Activated CD4-positive, alpha-beta T cell treated with anti-CD3 and anti-CD28 coated beads for 36 hours (primary cell): ENCODE measurements around the gene DCC. TPM values are rescaled to one million over a fixed set of nuclear protein-coding genes. Genes with fewer than 3 reads are reported as not detected.
"Not testable (repeated sequence)": the region's sequence is repeated elsewhere in the genome, so short reads cannot be mapped to it uniquely, and the experiment has no call there.

ENCODE experiments used
- ATAC-seq: fragments of 200-7000 bp; cut with Tn5 transposase; one replicate; pipeline ENCODE4 v1.10.0; 2021; ENCODE audit warnings: mild to moderate bottlenecking, moderate library complexity
- CTCF ChIA-PET: fragments of 350-600 bp; sonication (Branson Sonifier 250); formaldehyde crosslinking; loops from one replicate; lab custom pipeline; 2021; ENCODE audit warnings: antibody characterized with exemption; lab: Charles Lee
- POLR2A ChIA-PET: fragments of 350-600 bp; sonication (Branson Sonifier 250); formaldehyde crosslinking; loops from one replicate; lab custom pipeline; 2021; ENCODE audit warnings: antibody characterized with exemption, inconsistent platforms; lab: Charles Lee
- DNase-seq: peaks from one replicate; pipeline ENCODE4 v3.0.0-alpha.2; 2020
- H3K27ac Mint-ChIP-seq: one replicate; pipeline ENCODE4 v1.8.0; 2021; ENCODE audit warnings: mixed read lengths
- H3K27me3 Mint-ChIP-seq: one replicate; pipeline ENCODE4 v1.8.0; 2021; ENCODE audit warnings: mixed read lengths
- H3K36me3 Mint-ChIP-seq: one replicate; pipeline ENCODE4 v1.8.0; 2021; ENCODE audit warnings: low read depth, mixed read lengths
- H3K4me1 Mint-ChIP-seq: one replicate; pipeline ENCODE4 v1.8.0; 2021; ENCODE audit warnings: mixed read lengths
- H3K4me3 Mint-ChIP-seq: one replicate; pipeline ENCODE4 v1.8.0; 2021; ENCODE audit warnings: mild to moderate bottlenecking, moderate library complexity, mixed read lengths
- H3K9me3 Mint-ChIP-seq: one replicate; pipeline ENCODE4 v1.8.0; 2021; ENCODE audit warnings: low read depth, mixed read lengths
- intact Hi-C, 2 experiments: fragments of 100-400 bp; cut with DNase I in 1 of 2; cut with micrococcal nuclease in 1 of 2; formaldehyde crosslinking; loops; one replicate each; pipeline versions ENCODE4 v1.14.2 to v1.15.1; 2022 to 2024; cut with DNase I, micrococcal nuclease
- total RNA-seq, 2 experiments: library from RNA; stranded (reverse); gene quantifications; one replicate each; pipeline ENCODE4 v1.2.3, GENCODE V29; 2021

DCC gene
- total RNA-seq, 2 experiments from 2014 or later, result not detected

- intact Hi-C loops, result no loop called here
- Mint-ChIP-seq H3K4me1 (no peaks in the 10 kb centered on the region), H3K4me3 (no peak overlapping the region), H3K27ac (no peak overlapping the region), H3K27me3 (no peaks in the 10 kb centered on the region), H3K9me3 (peaks cover 6% of the 10 kb centered on the region), H3K36me3 (no peaks in the 10 kb centered on the region)
- DNase-seq (no peak), ATAC-seq (no peak)
- ChIA-PET CTCF (no interaction called here), POLR2A (no interaction called here)
These were observed 1156.0 kb downstream of the DCC start for GRCh38 chr18:53496028-53496427.

DNA sequence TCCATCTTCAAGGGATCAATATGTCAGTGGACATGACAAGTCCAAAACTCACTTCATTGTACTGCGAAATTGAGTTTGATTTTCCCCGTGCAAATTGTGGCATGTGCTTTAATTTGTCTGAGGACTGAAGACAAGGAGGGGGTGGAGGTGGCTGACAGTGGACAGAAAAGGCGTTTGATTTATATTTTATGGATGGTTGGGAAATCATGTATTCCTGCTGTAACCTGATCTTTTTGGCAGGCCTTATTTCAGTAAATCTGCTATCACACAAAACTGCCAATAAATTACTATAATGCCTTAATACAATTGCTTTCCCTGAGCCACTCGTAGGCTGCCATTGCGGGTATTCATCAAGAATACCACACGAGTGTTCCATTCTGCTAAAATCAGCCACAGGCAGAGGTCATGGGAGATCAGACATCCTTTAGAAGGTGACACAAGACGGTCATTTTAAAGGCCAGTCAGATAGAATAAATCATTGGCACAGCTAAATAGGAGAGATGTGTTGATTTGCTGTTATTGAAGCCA lies 1164.0 kb downstream of the DCC start:
- Mint-ChIP-seq H3K27ac (no peak overlapping the region), H3K27me3 (no peaks in the 10 kb centered on the region), H3K4me3 (no peak overlapping the region), H3K9me3 (no peaks in the 10 kb centered on the region), H3K4me1 (no peaks in the 10 kb centered on the region), H3K36me3 (no peaks in the 10 kb centered on the region)
- DNase-seq, result no peak
- CTCF ChIA-PET, result no interaction called here
- intact Hi-C loops, result no loop called here
- ATAC-seq, result no peak
- POLR2A ChIA-PET, result no interaction called here

DNA sequence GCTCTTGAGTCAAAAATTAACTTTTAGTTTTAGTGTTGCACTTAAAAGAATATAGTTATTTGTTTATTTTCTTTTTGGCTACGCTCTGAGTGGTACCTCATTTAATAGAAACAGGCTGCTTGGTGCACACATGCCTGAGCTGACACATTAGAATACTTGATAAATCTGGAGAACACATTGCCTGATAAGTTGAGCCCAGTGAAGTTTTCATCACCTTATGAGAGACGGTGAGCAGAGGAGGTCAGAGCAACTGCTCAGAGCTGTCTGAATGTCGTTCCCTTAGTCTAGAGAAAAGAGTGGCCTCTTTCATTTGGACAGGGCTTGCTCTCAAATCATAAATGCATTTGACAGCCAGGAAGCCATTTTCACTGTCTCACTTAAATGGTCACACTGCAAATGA lies 1168.5 kb downstream of the DCC start:
- no peaks in the 10 kb centered on the region for H3K27me3 Mint-ChIP-seq
- ATAC-seq, result no peak
- no peak overlapping the region for H3K27ac Mint-ChIP-seq
- H3K9me3 Mint-ChIP-seq, result no peaks in the 10 kb centered on the region
- H3K4me3 Mint-ChIP-seq, result no peak overlapping the region
- intact Hi-C loops, result no loop called here
- no peak for DNase-seq
- CTCF ChIA-PET, result no interaction called here
- POLR2A ChIA-PET, result no interaction called here
- no peaks in the 10 kb centered on the region for H3K36me3 Mint-ChIP-seq
- no peaks in the 10 kb centered on the region for H3K4me1 Mint-ChIP-seq

- Mint-ChIP-seq H3K4me3 (no peak overlapping the region), H3K9me3 (no peaks in the 10 kb centered on the region), H3K4me1 (no peaks in the 10 kb centered on the region), H3K36me3 (no peaks in the 10 kb centered on the region), H3K27ac (no peak overlapping the region), H3K27me3 (no peaks in the 10 kb centered on the region)
- no peak for DNase-seq
- CTCF ChIA-PET, result no interaction called here
- intact Hi-C loops, result no loop called here
- ATAC-seq, result no peak
- POLR2A ChIA-PET, result no interaction called here
These were observed 1169.9 kb downstream of the DCC start for GRCh38 chr18:53509886-53510285.

DNA sequence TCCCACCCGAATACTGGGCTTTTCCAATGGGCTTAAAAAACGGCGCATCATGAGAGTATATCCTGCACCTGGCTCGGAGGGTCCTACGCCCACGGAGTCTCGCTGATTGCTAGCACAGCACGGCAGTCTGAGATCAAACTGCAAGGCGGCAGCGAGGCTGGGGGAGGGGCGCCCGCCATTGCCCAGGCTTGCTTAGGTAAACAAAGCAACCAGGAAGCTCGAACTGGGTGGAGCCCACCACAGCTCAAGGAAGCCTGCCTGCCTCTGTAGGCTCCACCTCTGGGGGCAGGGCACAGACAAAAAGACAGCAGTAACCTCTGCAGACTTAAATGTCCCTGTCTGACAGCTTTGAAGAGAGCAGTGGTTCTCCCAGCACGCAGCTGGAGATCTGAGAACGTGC lies 1171.7 kb downstream of the DCC start:
- not testable (repeated sequence) for H3K27ac Mint-ChIP-seq, H3K4me3 Mint-ChIP-seq, H3K36me3 Mint-ChIP-seq

DNA sequence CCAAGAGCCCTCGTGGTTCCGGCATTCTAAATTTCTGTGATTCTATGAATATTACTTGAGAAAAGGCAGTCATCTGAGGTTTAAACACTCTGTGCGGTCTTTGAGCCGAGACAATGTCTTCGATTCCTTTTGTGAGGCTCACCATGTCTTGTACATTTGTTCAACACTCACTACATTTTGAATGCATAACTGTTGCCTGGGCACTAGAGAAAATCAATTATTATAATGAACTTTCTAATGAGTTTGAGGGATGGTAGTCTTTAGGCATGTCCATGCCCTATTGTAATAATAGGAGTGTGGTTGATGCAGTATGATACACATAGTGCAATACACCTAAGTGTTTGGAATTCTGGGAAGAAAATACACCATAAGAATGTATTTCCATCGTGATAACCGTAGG lies 1181.1 kb downstream of the DCC start:
- Mint-ChIP-seq H3K9me3 (no peaks in the 10 kb centered on the region), H3K4me1 (no peaks in the 10 kb centered on the region), H3K36me3 (no peaks in the 10 kb centered on the region), H3K27ac (no peak overlapping the region), H3K27me3 (peaks cover 1% of the 10 kb centered on the region), H3K4me3 (no peak overlapping the region)
- POLR2A ChIA-PET, result no interaction called here
- DNase-seq (no peak), ATAC-seq (no peak)
- CTCF ChIA-PET, result interaction anchor here (0.7 kb wide), 1 partner anchor 32 kb away, joined by 3 read pairs; no protein-coding TSS in a partner anchor
- intact Hi-C loops, result no loop called here

More for the DNA sequence above, 1171.7 kb downstream of the DCC start:
- DNase-seq, ATAC-seq, CTCF ChIA-PET, POLR2A ChIA-PET, H3K4me1 Mint-ChIP-seq, intact Hi-C loops, H3K27me3 Mint-ChIP-seq, H3K9me3 Mint-ChIP-seq: not testable (repeated sequence)

GRCh38 chr18:53526101-53526870 lies 1186.3 kb downstream of the DCC start:
- CTCF ChIA-PET, result no interaction called here
- Mint-ChIP-seq H3K36me3 (no peaks in the 10 kb centered on the region), H3K4me3 (no peak overlapping the region), H3K4me1 (no peaks in the 10 kb centered on the region), H3K27ac (no peak overlapping the region), H3K9me3 (peaks cover 2% of the 10 kb centered on the region), H3K27me3 (peaks cover 1% of the 10 kb centered on the region)
- intact Hi-C loops, result no loop called here
- POLR2A ChIA-PET, result no interaction called here
- DNase-seq (no peak), ATAC-seq (no peak)

DNA sequence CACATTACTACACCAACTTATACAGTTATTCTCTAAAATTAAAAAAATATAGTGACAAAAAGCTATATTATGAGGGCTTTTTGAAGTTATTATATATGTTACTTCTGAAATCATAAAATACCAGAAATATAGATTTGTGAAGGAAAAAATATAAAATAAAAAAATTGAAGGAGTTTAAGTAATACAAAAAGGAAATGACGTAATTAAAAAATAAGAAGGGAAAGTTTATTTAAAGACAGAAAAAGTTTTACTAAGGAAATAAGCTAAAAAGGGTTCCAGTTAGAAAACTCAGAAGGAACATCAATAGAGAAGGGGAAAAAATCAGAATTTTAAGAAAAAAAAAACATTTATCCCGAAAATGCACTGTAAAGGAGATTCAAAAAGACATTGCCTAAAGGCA lies 1187.4 kb downstream of the DCC start:
- CTCF ChIA-PET, result no interaction called here
- intact Hi-C loops, result no loop called here

DNA sequence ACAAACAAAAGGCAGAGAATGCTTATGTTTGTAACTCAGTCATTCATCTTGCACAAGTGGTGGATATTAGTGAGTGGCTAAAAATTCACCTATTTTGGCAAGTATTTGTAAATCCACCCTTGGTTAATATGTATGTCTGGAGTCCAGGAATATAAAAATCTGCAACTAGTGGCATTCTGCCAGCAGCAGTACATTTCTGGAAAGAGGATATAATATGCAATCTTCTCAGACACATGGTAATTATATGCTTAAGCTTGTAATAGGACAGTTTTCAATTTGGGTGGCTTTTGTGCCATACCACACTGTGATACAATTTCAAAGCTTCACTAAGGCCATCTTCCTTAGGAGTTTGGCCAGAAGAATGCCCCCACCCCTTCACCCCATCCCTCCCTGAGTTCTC lies 1191.2 kb downstream of the DCC start:
- Mint-ChIP-seq H3K4me1 (no peaks in the 10 kb centered on the region), H3K4me3 (no peak overlapping the region), H3K27me3 (no peaks in the 10 kb centered on the region), H3K27ac (no peak overlapping the region), H3K9me3 (peaks cover 2% of the 10 kb centered on the region), H3K36me3 (no peaks in the 10 kb centered on the region)
- DNase-seq (no peak), ATAC-seq (no peak)
- POLR2A ChIA-PET, result no interaction called here
- intact Hi-C loops, result no loop called here
- CTCF ChIA-PET, result interaction anchor here (0.6 kb wide), 1 partner anchor 1511 kb away, joined by 5 read pairs; no protein-coding TSS in a partner anchor

More for the DNA sequence above, 1187.4 kb downstream of the DCC start:
- Mint-ChIP-seq H3K27ac (no peak overlapping the region), H3K4me3 (no peak overlapping the region), H3K36me3 (no peaks in the 10 kb centered on the region), H3K9me3 (peaks cover 2% of the 10 kb centered on the region), H3K27me3 (peaks cover 1% of the 10 kb centered on the region), H3K4me1 (no peaks in the 10 kb centered on the region)
- DNase-seq (no peak), ATAC-seq (no peak)
- POLR2A ChIA-PET, result interaction anchor here (0.6 kb wide), 1 partner anchor 919 kb away, joined by 5 read pairs; no protein-coding TSS in a partner anchor

DNA sequence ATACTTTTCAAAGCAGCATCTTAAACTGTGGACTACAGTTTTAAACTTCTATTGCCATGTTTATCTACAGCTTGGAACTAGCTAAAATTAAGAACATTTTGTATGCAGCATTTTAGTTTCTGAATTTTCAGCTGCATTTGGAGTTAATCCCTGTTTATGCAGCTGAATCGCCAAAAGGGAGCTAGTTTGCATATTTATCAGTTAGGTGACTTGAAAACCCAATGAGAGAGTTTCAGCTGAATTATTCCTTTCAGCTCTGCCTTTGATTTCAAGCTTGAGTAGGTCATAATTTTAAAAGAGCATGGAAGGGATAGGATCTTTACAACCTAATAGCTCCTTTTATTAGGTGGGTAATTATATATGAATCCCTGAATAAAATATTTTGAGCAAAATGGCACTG lies 1191.9 kb downstream of the DCC start:
- CTCF ChIA-PET, result interaction anchor here (0.6 kb wide), 1 partner anchor 1512 kb away, joined by 5 read pairs; no protein-coding TSS in a partner anchor
- H3K27me3 Mint-ChIP-seq, result no peaks in the 10 kb centered on the region
- DNase-seq (no peak), ATAC-seq (no peak)
- no peak overlapping the region for H3K27ac Mint-ChIP-seq
- H3K36me3 Mint-ChIP-seq, result no peaks in the 10 kb centered on the region
- H3K9me3 Mint-ChIP-seq, result peaks cover 2% of the 10 kb centered on the region
- no peak overlapping the region for H3K4me3 Mint-ChIP-seq
- intact Hi-C loops, result no loop called here
- POLR2A ChIA-PET, result no interaction called here
- H3K4me1 Mint-ChIP-seq, result no peaks in the 10 kb centered on the region

DNA sequence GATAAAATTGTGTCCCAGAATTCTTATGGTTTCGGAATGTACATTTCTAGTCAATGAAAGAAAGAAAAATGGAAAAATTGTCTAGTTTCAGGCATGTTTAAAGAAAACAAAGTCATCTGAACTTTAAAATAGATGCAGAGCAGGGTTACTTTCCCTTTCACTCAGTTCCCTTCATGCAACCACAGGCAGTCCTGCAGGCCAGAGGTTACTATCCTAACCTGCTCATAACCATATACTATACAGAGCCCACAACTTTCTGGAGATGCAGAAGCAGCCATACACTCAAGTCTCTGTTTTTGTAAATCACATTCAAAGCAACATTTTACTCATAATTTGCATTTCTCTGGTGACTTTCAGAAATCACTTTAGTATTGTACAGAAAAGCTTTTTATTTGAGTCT lies 1194.2 kb downstream of the DCC start:
- CTCF ChIA-PET, result no interaction called here
- POLR2A ChIA-PET, result no interaction called here
- H3K27me3 Mint-ChIP-seq, result no peaks in the 10 kb centered on the region
- peaks cover 2% of the 10 kb centered on the region for H3K9me3 Mint-ChIP-seq
- ATAC-seq (no peak), DNase-seq (no peak)
- H3K4me3 Mint-ChIP-seq, result no peak overlapping the region
- no peaks in the 10 kb centered on the region for H3K4me1 Mint-ChIP-seq
- intact Hi-C loops, result no loop called here
- H3K27ac Mint-ChIP-seq, result no peak overlapping the region
- no peaks in the 10 kb centered on the region for H3K36me3 Mint-ChIP-seq

GRCh38 chr18:53534695-53535094 lies 1194.7 kb downstream of the DCC start:
- Mint-ChIP-seq H3K27ac (no peak overlapping the region), H3K36me3 (no peaks in the 10 kb centered on the region), H3K27me3 (no peaks in the 10 kb centered on the region), H3K9me3 (peaks cover 2% of the 10 kb centered on the region), H3K4me3 (no peak overlapping the region), H3K4me1 (no peaks in the 10 kb centered on the region)
- ATAC-seq (no peak), DNase-seq (no peak)
- POLR2A ChIA-PET, result no interaction called here
- intact Hi-C loops, result no loop called here
- CTCF ChIA-PET, result no interaction called here
